Measurements from ENCODE around the gene EIPR1. TPM values are rescaled to one million over a fixed set of nuclear protein-coding genes. Genes with fewer than 3 reads are reported as not detected.

EIPR1 gene
- total and polyA plus RNA-seq, 2 donors from 2014 or later = 28.2 to 37.8 TPM

- FAIRE-seq = no peak
- intact Hi-C loops (cut with DNase I) = no loop called here
- peaks cover 0 to 8% (median 0%) of the 10 kb centered on the region in 3 donors for H3K4me1 ChIP-seq (ENCODE audit: control insufficient read depth in 2 of 3, insufficient read depth in 2 of 3, low read depth in 1 of 3, low read length in 3 of 3)
- H3K9ac ChIP-seq (ENCODE audit: low read length in 3 of 3) = no peak overlapping the region
- peak in 1 of 5 donors; percentile 62 for DNase-seq
- no peak for TF ChIP-seq CTCF (IDR thresholded peaks at IDR 0.05; ENCODE audit: borderline replicate concordance, extremely low read depth, insufficient read depth)
- no peak overlapping the region for H3K27ac ChIP-seq (ENCODE audit: low read depth in 2 of 2, low read length in 2 of 2)
- H3K9me3 ChIP-seq (ENCODE audit: control insufficient read depth in 2 of 3, insufficient read depth in 1 of 3, low read length in 3 of 3) = no peaks in the 10 kb centered on the region
- H3K4me3 ChIP-seq (ENCODE audit: low read length in 3 of 3) = no peak overlapping the region
- H3K36me3 ChIP-seq (ENCODE audit: control insufficient read depth in 2 of 3, insufficient read depth in 3 of 3, low read length in 3 of 3) = no peaks in the 10 kb centered on the region
- H3K27me3 ChIP-seq (ENCODE audit: control insufficient read depth, insufficient read depth, low read length) = no peaks in the 10 kb centered on the region
These were observed 66.0 kb downstream of the EIPR1 start for GRCh38 chr2:3311601-3312000.

- Histone ChIP-seq H3K36me3 (ENCODE audit: control insufficient read depth in 2 of 3, insufficient read depth in 3 of 3, low read length in 3 of 3) (no peaks in the 10 kb centered on the region), H3K4me1 (ENCODE audit: control insufficient read depth in 2 of 3, insufficient read depth in 2 of 3, low read depth in 1 of 3, low read length in 3 of 3) (peaks cover 0 to 8% (median 0%) of the 10 kb centered on the region in 3 donors), H3K27me3 (ENCODE audit: control insufficient read depth, insufficient read depth, low read length) (no peaks in the 10 kb centered on the region), H3K9ac (ENCODE audit: low read length in 3 of 3) (no peak overlapping the region), H3K4me3 (ENCODE audit: low read length in 3 of 3) (no peak overlapping the region), H3K27ac (ENCODE audit: low read depth in 2 of 2, low read length in 2 of 2) (no peak overlapping the region), H3K9me3 (ENCODE audit: control insufficient read depth in 2 of 3, insufficient read depth in 1 of 3, low read length in 3 of 3) (no peaks in the 10 kb centered on the region)
- peak in 4 of 5 donors; percentile 39 to 56 (median 46) for DNase-seq
- no peak for FAIRE-seq
- intact Hi-C loops (cut with DNase I) = no loop called here
- no peak for TF ChIP-seq CTCF (IDR thresholded peaks at IDR 0.05; ENCODE audit: borderline replicate concordance, extremely low read depth, insufficient read depth)
These were observed 67.9 kb downstream of the EIPR1 start for GRCh38 chr2:3309496-3310355.

GRCh38 chr2:3307901-3308300 lies 69.7 kb downstream of the EIPR1 start:
- Histone ChIP-seq H3K4me1 (ENCODE audit: control insufficient read depth in 2 of 3, insufficient read depth in 2 of 3, low read depth in 1 of 3, low read length in 3 of 3) (peaks cover 0 to 11% (median 0%) of the 10 kb centered on the region in 3 donors), H3K9me3 (ENCODE audit: control insufficient read depth in 2 of 3, insufficient read depth in 1 of 3, low read length in 3 of 3) (no peaks in the 10 kb centered on the region), H3K27me3 (ENCODE audit: control insufficient read depth, insufficient read depth, low read length) (no peaks in the 10 kb centered on the region), H3K9ac (ENCODE audit: low read length in 3 of 3) (no peak overlapping the region), H3K27ac (ENCODE audit: low read depth in 2 of 2, low read length in 2 of 2) (no peak overlapping the region), H3K4me3 (ENCODE audit: low read length in 3 of 3) (no peak overlapping the region), H3K36me3 (ENCODE audit: control insufficient read depth in 2 of 3, insufficient read depth in 3 of 3, low read length in 3 of 3) (no peaks in the 10 kb centered on the region)
- FAIRE-seq (no peak), DNase-seq (peak in 1 of 5 donors; percentile 8)
- intact Hi-C loops (cut with DNase I) = no loop called here
- TF ChIP-seq CTCF (IDR thresholded peaks at IDR 0.05; ENCODE audit: borderline replicate concordance, extremely low read depth, insufficient read depth) = no peak

Data from kidney (tissue), 14 donors.